ENCODE measurements around the gene MCHR2. TPM values are rescaled to one million over a fixed set of nuclear protein-coding genes. Genes with fewer than 3 reads are reported as not detected.

MCHR2 gene
- total RNA-seq, 1 experiment from 2014 or later = not detected

DNA sequence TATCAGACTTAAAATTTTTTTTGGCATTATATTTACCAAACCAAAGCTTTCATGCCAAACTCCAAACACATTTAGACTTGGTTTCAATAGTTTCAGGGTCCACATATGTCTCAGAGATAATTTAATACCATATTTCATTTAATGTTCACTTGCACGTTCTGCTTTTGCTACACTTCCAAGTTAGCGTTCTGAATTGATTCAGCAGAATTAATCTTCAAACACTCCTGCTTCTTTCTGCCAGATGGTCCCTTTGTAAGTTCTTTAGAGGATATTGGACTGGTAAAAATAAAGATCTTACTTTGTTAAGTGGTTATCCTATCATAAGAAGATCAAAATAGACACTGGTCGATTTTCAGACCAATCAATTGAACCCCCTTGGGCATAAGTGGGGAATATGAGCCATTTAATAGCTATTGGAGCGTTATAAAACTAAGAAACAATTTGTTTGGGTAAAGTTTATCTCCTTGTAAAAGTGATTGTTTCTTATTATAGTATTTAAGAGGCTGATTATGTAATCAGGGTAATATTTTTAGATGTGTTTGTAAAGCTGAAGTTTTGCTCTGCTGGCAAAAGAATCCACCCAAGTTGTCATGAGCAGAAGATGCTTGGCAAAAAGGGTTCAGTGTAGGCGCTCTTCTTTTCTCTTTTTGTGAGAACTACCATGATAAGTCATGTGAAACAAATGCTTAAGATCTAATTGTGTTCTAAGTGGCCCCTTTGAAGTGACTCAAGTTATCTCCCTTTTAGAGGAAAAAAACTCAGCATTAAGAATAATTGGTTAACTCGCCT, 92.2 kb downstream of the MCHR2 start:
- ChIA-PET POLR2A (no interaction called here), CTCF (no interaction called here), RAD21 (ENCODE audit: low non-redundant PET in 1 of 2, low total read pairs in 2 of 2, uncharacterized antibody in 2 of 2, unreplicated experiment in 2 of 2) (no interaction called here)
- H3K4me1 ChIP-seq (ENCODE audit: control insufficient read depth in 1 of 2, insufficient read depth in 2 of 2, low read length in 2 of 2) = no peaks in the 10 kb centered on the region
- H3K9me3 ChIP-seq (ENCODE audit: control insufficient read depth in 1 of 2, insufficient read depth in 1 of 2, low read depth in 1 of 2, low read length in 2 of 2) = no peaks in the 10 kb centered on the region
- H3K9ac ChIP-seq (ENCODE audit: low read length) = no peak overlapping the region
- BruUV-seq (replicated peaks) = no TSS peak
- no peak overlapping the region for H3K4me2 ChIP-seq (ENCODE audit: low read length)
- DNase-seq (ENCODE audit: low read depth, low spot score) (no peak), ATAC-seq (no peak)
- TF ChIP-seq FOSL1 (IDR thresholded peaks at IDR 0.05; ENCODE audit: low read depth) (no peak), POLR2AphosphoS5 (IDR thresholded peaks at IDR 0.05; ENCODE audit: low read depth, low read length) (no peak), RAD21 (IDR thresholded peaks at IDR 0.05; ENCODE audit: low read depth) (no peak), CBX3 (IDR thresholded peaks at IDR 0.05; ENCODE audit: low read depth) (no peak)
- TF ChIP-seq, protein P1, sequence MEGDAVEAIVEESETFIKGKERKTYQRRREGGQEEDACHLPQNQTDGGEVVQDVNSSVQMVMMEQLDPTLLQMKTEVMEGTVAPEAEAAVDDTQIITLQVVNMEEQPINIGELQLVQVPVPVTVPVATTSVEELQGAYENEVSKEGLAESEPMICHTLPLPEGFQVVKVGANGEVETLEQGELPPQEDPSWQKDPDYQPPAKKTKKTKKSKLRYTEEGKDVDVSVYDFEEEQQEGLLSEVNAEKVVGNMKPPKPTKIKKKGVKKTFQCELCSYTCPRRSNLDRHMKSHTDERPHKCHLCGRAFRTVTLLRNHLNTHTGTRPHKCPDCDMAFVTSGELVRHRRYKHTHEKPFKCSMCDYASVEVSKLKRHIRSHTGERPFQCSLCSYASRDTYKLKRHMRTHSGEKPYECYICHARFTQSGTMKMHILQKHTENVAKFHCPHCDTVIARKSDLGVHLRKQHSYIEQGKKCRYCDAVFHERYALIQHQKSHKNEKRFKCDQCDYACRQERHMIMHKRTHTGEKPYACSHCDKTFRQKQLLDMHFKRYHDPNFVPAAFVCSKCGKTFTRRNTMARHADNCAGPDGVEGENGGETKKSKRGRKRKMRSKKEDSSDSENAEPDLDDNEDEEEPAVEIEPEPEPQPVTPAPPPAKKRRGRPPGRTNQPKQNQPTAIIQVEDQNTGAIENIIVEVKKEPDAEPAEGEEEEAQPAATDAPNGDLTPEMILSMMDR (IDR thresholded peaks at IDR 0.05 in 2 of 3, conservative IDR thresholded peaks at IDR 0.05 in 1 of 3; ENCODE audit: borderline replicate concordance in 1 of 3, insufficient read depth in 1 of 3, low read depth in 2 of 3, low read length in 2 of 3) = no peak
- H4K20me1 ChIP-seq (ENCODE audit: insufficient read depth) = no peaks in the 10 kb centered on the region
- no peaks in the 10 kb centered on the region for H3K36me3 ChIP-seq (ENCODE audit: control insufficient read depth in 1 of 2, insufficient read depth in 2 of 2, low read length in 2 of 2)
- H2AFZ ChIP-seq (ENCODE audit: low read depth, low read length, poor library complexity, severe bottlenecking) = no peak overlapping the region
- H3K4me3 ChIP-seq (replicated peaks in 1 of 2; ENCODE audit: low read depth in 1 of 2, low read length in 2 of 2) = no peak overlapping the region
- no peaks in the 10 kb centered on the region for H3K27me3 ChIP-seq (ENCODE audit: insufficient read depth, low read length)
- no peaks in the 10 kb centered on the region for H3K79me2 ChIP-seq (ENCODE audit: insufficient read depth, low read length)
- H3K9me2 ChIP-seq (ENCODE audit: insufficient read depth) = no peaks in the 10 kb centered on the region
- no peak overlapping the region for H3K27ac ChIP-seq (ENCODE audit: low read depth, low read length)
- intact Hi-C loops (cut with micrococcal nuclease) = no loop called here

DNA sequence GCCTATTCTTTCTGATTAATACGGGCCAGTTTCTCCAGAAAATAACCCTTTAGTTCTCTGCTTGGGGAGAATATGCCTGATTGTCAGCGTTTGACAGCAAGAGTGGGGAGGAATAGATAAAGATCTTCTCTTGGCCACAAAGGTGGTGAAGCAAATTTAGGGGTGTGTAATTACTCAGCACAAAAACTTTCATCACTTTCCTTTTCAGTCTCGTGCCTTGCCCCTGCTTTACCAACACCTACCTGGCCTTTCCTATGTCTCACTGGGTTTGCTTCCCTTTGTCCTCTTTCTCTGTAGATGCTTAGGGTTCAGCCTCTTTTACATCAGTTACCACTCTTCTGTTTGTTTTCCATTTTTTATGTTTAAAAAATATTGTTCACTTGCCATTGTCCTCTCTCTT, 99.2 kb downstream of the MCHR2 start:
- Histone ChIP-seq H3K9me3 (ENCODE audit: control insufficient read depth in 1 of 2, insufficient read depth in 1 of 2, low read depth in 1 of 2, low read length in 2 of 2) (no peaks in the 10 kb centered on the region), H3K36me3 (ENCODE audit: control insufficient read depth in 1 of 2, insufficient read depth in 2 of 2, low read length in 2 of 2) (no peaks in the 10 kb centered on the region), H3K9ac (ENCODE audit: low read length) (no peak overlapping the region), H4K20me1 (ENCODE audit: insufficient read depth) (no peaks in the 10 kb centered on the region), H3K27ac (ENCODE audit: low read depth, low read length) (no peak overlapping the region), H3K9me2 (ENCODE audit: insufficient read depth) (no peaks in the 10 kb centered on the region), H3K27me3 (ENCODE audit: insufficient read depth, low read length) (no peaks in the 10 kb centered on the region), H3K4me3 (replicated peaks in 1 of 2; ENCODE audit: low read depth in 1 of 2, low read length in 2 of 2) (no peak overlapping the region), H3K79me2 (ENCODE audit: insufficient read depth, low read length) (no peaks in the 10 kb centered on the region), H3K4me2 (ENCODE audit: low read length) (no peak overlapping the region), H2AFZ (ENCODE audit: low read depth, low read length, poor library complexity, severe bottlenecking) (no peak overlapping the region), H3K4me1 (ENCODE audit: control insufficient read depth in 1 of 2, insufficient read depth in 2 of 2, low read length in 2 of 2) (no peaks in the 10 kb centered on the region)
- ATAC-seq = no peak
- POLR2A ChIA-PET = no interaction called here
- RAD21 ChIA-PET (ENCODE audit: low non-redundant PET in 1 of 2, low total read pairs in 2 of 2, uncharacterized antibody in 2 of 2, unreplicated experiment in 2 of 2) = no interaction called here
- no peak for TF ChIP-seq ELF1 (IDR thresholded peaks at IDR 0.05; ENCODE audit: borderline replicate concordance, low read depth)
- TF ChIP-seq, protein P1 (IDR thresholded peaks at IDR 0.05 in 2 of 3, conservative IDR thresholded peaks at IDR 0.05 in 1 of 3; ENCODE audit: borderline replicate concordance in 1 of 3, insufficient read depth in 1 of 3, low read depth in 2 of 3, low read length in 2 of 3) = no peak
- TF ChIP-seq JUND (IDR thresholded peaks at IDR 0.05) = no peak
- no peak for TF ChIP-seq EZH2 (IDR thresholded peaks at IDR 0.05)
- no peak for TF ChIP-seq YY1 (IDR thresholded peaks at IDR 0.05; ENCODE audit: extremely low read depth, insufficient replicate concordance, low read depth, low read length)
- no peak for TF ChIP-seq ZFX (IDR thresholded peaks at IDR 0.05)
- TF ChIP-seq ZNF274 (IDR thresholded peaks at IDR 0.05; ENCODE audit: low read depth, low read length) = no peak
- TF ChIP-seq EGR1 (IDR thresholded peaks at IDR 0.05; ENCODE audit: low read depth) = no peak
- no peak for TF ChIP-seq SRF (IDR thresholded peaks at IDR 0.05; ENCODE audit: low read depth)
- no peak for TF ChIP-seq CBX3 (IDR thresholded peaks at IDR 0.05; ENCODE audit: low read depth)
- DNase-seq (ENCODE audit: low read depth, low spot score) = no peak
- CTCF ChIA-PET = no interaction called here
- intact Hi-C loops (cut with micrococcal nuclease) = no loop called here
- BruUV-seq (replicated peaks) = no TSS peak
